Fibroblast of mammary gland (primary cell): ENCODE data around the gene COX19.

Source experiments
- DNase-seq: peaks from one replicate; pipeline ENCODE4 v3.0.0-alpha.2; 2010; ENCODE audit warnings: low read depth
- H3K4me3 ChIP-seq: 2 replicates; pipeline ENCODE4 v1.5.1; 2011; ENCODE audit warnings: low read depth, mild to moderate bottlenecking, low read length, moderate library complexity; ENCODE audit not compliant: control insufficient read depth
- CTCF ChIP-seq: conservative IDR thresholded peaks from 2 replicates; pipeline ENCODE4 v1.5.1; 2011; ENCODE audit warnings: low read depth, low read length, inconsistent platforms; ENCODE audit not compliant: control insufficient read depth, insufficient read depth

The COX19 gene, protein sequence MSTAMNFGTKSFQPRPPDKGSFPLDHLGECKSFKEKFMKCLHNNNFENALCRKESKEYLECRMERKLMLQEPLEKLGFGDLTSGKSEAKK

GRCh38 chr7:974820-975681 is at the start of gene COX19:
COX19 (minus strand) TSS chr7:975549; CDS start chr7:975509, 40 bp downstream.
- no peak for TF ChIP-seq CTCF
- H3K4me3 ChIP-seq, result peak within 1 kb of the TSS; percentile 89
- peak; percentile 82 for DNase-seq

DNA sequence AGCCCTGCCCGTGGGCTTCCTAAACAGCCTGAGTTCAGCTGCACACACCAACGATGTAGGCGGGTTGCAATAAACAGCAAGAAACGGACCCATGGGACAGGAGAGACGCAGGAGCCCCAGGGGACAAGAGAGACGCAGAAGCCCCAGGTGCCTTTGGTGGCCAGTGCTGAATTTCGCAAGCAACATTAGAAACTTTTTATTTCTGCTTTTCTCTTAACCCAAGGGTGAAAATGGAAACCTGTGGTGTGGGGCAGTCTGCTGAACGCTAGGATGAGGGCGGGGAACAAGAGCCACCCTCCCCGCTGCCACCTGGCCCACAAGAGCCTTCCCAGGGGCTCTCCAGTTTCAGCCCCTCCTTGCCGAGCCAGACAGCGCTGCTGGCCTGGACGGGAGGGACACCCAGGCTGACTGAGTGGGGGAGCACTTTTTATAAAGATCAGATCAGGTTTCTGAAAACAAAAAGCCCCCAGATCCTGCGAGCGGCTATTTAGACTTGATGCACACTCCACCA is 49.0 kb upstream of the COX19 start:
- no peak for DNase-seq
- no peak for TF ChIP-seq CTCF
- no peak overlapping the region for H3K4me3 ChIP-seq

- no peak for TF ChIP-seq CTCF
- DNase-seq, result no peak
- H3K4me3 ChIP-seq, result no peak overlapping the region
Measured at GRCh38 chr7:1022801-1023465, 47.6 kb upstream of the COX19 start.

DNA sequence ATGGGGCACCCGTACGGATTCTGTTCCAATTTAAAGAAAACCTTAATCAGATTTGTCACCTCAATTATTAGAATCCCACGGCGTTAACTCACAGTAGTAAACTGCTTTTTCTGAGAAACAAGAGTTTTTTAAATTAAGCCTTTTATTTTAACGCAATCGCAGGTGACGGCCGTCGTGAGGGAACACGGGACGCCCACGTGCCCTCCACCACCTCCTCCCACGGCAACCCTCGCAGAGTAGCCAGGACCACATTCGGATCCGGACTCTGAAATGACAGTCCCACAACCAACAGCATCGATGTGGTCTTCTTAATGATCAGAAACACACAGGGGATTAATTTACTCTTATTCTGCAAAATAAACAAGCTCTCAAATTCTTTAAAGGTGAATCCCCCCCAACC is 47.0 kb upstream of the COX19 start:
- H3K4me3 ChIP-seq, result no peak overlapping the region
- no peak for DNase-seq
- TF ChIP-seq CTCF, result no peak

GRCh38 chr7:1021931-1022330 is 46.6 kb upstream of the COX19 start:
- TF ChIP-seq CTCF, result no peak
- no peak for DNase-seq

DNA sequence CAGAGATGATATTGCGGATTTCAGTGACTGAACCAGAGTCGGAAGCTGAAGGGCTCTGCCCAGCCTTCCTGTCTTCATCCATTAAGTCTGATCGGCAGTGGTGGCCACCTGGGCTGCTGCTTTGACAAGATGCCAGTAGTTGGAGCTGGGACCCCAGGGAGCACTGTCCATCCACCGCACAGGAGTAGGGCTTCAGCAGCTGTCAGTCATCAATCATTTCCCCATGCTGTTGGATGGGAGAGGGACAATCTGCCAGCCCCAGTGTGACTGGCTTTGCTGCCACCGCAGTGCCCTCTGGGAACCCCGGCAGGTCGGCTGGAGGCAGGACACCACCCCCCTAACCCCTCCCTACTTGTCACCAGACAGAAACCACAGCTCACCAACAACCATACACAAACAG is 46.0 kb upstream of the COX19 start:
- TF ChIP-seq CTCF, result no peak
- no peak for DNase-seq
- no peak overlapping the region for H3K4me3 ChIP-seq

More at GRCh38 chr7:1021931-1022330, 46.6 kb upstream of the COX19 start:
- no peak overlapping the region for H3K4me3 ChIP-seq
